ENCODE data around the gene CPSF7. TPM values are rescaled to one million over a fixed set of nuclear protein-coding genes. Genes with fewer than 3 reads are reported as not detected.

The CPSF7 gene
- total RNA-seq, 1 donor from 2014 or later: 129 TPM

- Mint-ChIP-seq H3K4me1 (ENCODE audit: unreplicated experiment) (peaks cover 16% of the 10 kb centered on the region), H3K36me3 (peaks cover 23% of the 10 kb centered on the region), H3K9me3 (no peaks in the 10 kb centered on the region), H3K27me3 (no peaks in the 10 kb centered on the region), H3K4me3 (no peak overlapping the region), H3K27ac (no peak overlapping the region)
- TF ChIP-seq CTCF (conservative IDR thresholded peaks at IDR 0.05): no peak
- no peak for DNase-seq (ENCODE audit: extremely low spot score, unreplicated experiment)
Observed at GRCh38 chr11:61447601-61448551, 18.1 kb upstream of the CPSF7 start.

DNA sequence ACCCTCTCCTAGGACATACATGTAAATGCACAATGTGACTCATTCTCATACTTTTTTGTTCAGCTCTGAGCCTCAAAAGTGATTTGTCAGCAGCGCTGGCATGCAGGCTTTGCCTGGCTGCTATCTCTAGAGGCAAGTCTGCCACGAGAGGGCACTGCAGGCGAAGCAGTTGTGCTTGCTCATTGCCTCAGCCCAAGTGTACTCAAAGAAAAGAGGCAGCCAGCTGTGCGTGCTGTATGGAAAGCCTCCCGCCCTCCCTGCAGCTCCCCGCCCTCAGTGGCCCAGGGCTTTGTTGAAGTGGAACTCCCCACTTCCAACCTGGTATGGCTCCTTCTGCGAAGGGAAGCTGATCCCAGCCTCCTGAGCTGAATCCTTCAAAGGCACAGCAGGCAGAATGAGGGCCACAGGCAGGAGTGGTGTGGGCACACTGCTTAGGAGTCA is 16.5 kb upstream of the CPSF7 start:
- Mint-ChIP-seq H3K27ac (peak overlapping the region; percentile 75), H3K36me3 (peaks cover 30% of the 10 kb centered on the region)

DNA sequence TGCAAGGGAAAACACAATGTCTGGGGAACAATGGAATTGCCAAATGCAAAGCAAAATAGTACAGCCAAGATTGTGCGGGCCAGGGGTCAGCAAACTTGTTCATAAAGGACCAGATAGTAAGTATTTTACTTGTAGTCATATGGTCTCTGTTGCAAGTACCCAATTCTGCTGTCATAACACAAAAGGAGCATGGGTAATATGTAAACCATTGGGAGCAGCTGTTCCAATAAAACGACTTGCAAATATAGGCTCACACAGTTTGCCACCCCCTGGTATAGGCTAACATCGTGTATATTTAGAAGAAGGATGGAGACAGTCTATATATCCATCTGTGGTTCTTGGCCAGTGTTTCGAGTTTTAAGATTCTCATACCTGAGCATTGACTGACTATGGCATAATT is 15.7 kb upstream of the CPSF7 start:
- Mint-ChIP-seq H3K9me3 (no peaks in the 10 kb centered on the region), H3K27ac (peak overlapping the region; percentile 75), H3K36me3 (peaks cover 28% of the 10 kb centered on the region), H3K27me3 (no peaks in the 10 kb centered on the region), H3K4me1 (ENCODE audit: unreplicated experiment) (peaks cover 16% of the 10 kb centered on the region), H3K4me3 (no peak overlapping the region)
- DNase-seq (ENCODE audit: extremely low spot score, unreplicated experiment): no peak
- no peak for TF ChIP-seq CTCF (conservative IDR thresholded peaks at IDR 0.05)

More for the DNA sequence above, 16.5 kb upstream of the CPSF7 start:
- H3K9me3 Mint-ChIP-seq: no peaks in the 10 kb centered on the region
- peak; percentile 88 for DNase-seq (ENCODE audit: extremely low spot score, unreplicated experiment)
- peak; percentile 97 for TF ChIP-seq CTCF (conservative IDR thresholded peaks at IDR 0.05)
- H3K4me3 Mint-ChIP-seq: no peak overlapping the region
- no peaks in the 10 kb centered on the region for H3K27me3 Mint-ChIP-seq
- H3K4me1 Mint-ChIP-seq (ENCODE audit: unreplicated experiment): peaks cover 16% of the 10 kb centered on the region

DNA sequence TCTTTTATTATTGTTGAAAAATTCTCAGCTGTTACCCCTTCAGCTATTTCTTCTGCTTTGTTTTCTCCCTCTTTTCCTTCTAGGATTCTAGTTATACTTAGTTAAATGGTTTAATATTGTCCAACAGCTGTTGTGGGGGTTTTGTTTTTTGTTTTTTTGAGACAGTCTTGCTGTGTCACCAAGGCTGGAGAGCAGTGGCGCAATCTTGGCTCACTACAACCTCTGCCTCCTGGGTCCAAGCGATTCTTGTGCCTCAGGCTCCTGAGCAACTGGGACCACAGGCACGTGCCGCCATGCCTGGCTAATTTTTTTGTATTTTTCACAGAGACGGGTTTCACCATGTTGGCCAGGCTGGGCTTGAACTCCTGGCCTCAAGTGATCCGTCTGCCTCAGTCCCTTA is 12.8 kb upstream of the CPSF7 start:
- Mint-ChIP-seq H3K27ac (no peak overlapping the region), H3K27me3 (no peaks in the 10 kb centered on the region), H3K4me3 (no peak overlapping the region), H3K36me3 (peaks cover 32% of the 10 kb centered on the region), H3K4me1 (ENCODE audit: unreplicated experiment) (peaks cover 16% of the 10 kb centered on the region), H3K9me3 (no peaks in the 10 kb centered on the region)
- no peak for TF ChIP-seq CTCF (conservative IDR thresholded peaks at IDR 0.05)
- no peak for DNase-seq (ENCODE audit: extremely low spot score, unreplicated experiment)

DNA sequence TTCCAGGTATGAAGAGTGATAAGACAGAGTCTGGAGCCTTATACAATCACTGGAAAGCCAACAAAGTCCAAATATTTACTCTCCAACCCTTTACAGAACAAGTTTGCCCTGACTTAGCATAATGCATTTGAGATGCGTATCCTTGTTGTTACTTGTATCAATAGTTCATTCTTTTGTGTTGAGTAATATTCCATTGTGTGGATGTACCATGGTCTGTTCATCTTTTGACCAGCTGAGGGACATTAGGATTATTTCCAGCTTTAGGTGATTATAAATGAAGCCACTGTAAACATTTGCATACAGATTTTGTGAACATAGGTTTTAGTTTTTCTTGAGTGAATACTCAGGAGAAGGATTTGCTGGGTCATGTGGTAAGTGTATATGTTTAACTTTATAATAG is 9.8 kb upstream of the CPSF7 start:
- TF ChIP-seq CTCF (conservative IDR thresholded peaks at IDR 0.05): no peak
- H3K27ac Mint-ChIP-seq: no peak overlapping the region
- H3K9me3 Mint-ChIP-seq: no peaks in the 10 kb centered on the region
- H3K27me3 Mint-ChIP-seq: no peaks in the 10 kb centered on the region
- peaks cover 7% of the 10 kb centered on the region for H3K4me1 Mint-ChIP-seq (ENCODE audit: unreplicated experiment)
- peaks cover 44% of the 10 kb centered on the region for H3K36me3 Mint-ChIP-seq
- no peak overlapping the region for H3K4me3 Mint-ChIP-seq
- no peak for DNase-seq (ENCODE audit: extremely low spot score, unreplicated experiment)

Measured in type B pancreatic cell (in vitro differentiated cells).